HG03439 (cell line): ENCODE measurements around the gene COL20A1.

ENCODE experiments used
- ATAC-seq: cut with Tn5 transposase; IDR thresholded peaks from one replicate; pipeline ENCODE4 v1.9.1; 2021; ENCODE audit warnings: mild to moderate bottlenecking, moderate library complexity; ENCODE audit not compliant: unreplicated experiment

COL20A1 gene

GRCh38 chr20:63289311-63290135, 3.5 kb upstream of the COL20A1 start:
- no peak for ATAC-seq

DNA sequence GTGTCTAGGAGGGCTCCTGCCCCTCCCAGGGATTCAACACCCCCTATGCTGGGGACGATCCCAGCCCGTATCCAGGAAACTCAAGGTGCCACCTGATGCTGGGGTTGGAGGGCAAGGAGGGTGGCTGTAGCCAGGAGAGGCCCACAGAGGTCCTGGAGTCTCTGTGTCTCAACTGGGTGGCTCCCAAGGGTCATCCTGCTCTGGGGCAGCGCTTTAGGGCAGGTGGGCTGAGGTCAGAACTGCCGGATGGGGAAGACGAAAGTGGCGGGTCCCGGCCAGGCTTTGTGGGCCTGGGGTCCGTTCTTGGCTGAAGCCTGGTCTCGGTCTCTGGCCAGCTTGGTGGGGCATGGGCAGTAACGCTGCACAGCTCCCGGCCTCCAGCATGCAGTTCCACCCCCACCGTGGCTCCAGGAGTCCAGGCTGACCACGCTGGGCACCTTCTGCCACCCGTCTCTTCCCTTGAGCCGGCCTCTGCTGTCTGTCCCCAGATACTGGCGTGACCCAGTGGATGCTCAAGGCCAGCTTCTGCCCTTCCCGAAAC, 2.8 kb upstream of the COL20A1 start:
- no peak for ATAC-seq

DNA sequence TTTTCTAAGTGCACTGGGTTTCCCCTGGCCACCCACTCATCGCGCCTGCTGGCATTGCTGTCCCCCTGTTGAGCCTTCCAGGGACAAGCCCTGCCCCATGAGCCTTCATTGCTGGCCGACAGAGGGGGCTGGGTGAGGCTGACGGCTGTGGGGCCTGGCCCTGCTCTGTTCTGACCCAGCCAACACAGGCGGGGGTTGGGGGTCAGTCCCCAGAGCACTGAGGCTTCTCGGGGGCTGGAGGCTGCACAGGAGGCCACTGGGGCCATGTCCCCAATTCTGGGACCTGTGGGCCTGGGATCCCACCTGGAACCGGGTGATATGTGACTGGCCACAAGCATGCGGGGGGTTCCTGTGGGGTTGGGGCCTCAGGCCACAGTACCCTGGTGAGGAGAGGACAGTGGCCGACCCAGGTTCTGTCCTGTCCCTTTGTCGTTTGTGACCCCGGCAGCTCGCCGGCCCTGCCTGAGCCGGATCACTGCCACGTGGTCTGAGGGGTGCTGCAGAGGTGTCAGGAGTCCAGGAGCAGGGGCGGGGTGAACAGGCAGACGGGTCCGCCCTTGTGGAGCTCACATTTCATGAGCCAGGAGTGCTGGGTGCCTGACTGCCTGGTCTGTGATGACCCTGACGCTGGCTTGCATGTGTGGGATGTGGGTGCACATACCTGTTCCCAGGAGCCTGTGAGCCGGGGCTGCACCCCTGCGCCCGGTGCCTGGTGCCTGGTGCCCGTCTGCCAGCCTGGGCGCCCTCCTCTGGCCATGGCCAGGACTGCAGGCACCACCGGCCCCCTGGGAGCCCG, 2.1 kb upstream of the COL20A1 start:
- ATAC-seq = no peak

DNA sequence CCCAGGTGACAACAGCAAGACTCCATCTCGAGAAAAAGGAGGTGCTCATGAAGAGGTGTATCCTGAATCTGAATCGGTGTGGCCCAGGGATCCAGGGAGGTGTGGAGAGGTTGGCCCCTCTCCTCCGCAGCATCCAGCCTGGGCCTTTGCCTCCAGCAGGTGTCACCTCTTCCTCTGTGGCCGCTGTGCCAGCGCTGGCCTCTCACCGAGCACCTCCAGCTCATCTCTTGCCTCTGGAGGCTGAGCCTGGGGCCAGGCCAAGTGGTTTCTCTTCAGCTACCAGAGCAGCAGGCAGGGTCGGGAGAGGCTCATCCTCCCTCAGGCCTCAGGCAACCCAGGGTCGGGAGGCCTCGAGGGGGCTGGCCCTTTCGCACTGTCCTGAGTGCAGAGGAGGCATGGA, 1.2 kb upstream of the COL20A1 start:
- ATAC-seq = no peak

- no peak for ATAC-seq
Observed at GRCh38 chr20:63292292-63292701, 689 bp upstream of the COL20A1 start.

DNA sequence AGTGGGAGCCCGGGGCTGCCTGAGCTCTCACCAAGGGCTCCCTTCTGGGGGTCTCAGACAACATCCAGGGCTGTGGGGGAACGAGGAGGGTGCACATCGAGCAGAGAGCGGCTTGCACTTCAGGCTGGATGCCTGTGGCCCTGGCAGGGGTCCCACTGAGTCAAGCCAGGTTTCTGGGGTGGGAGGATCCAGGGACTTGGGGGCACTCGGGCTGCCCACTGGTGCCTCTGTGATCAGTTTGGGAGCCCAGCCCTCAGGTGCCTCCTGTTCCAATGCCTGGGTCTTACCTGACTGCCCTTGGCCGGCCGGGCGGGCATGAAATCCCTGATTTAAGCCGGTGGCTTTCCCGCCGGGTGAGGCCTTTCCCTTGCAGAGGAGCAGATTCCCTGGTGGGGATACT, 470 bp downstream of the COL20A1 start:
- ATAC-seq = no peak

- no peak for ATAC-seq
Observed at GRCh38 chr20:63293871-63294535, 1.0 kb downstream of the COL20A1 start.

GRCh38 chr20:63294536-63294900, 1.5 kb downstream of the COL20A1 start:
- ATAC-seq = no peak

DNA sequence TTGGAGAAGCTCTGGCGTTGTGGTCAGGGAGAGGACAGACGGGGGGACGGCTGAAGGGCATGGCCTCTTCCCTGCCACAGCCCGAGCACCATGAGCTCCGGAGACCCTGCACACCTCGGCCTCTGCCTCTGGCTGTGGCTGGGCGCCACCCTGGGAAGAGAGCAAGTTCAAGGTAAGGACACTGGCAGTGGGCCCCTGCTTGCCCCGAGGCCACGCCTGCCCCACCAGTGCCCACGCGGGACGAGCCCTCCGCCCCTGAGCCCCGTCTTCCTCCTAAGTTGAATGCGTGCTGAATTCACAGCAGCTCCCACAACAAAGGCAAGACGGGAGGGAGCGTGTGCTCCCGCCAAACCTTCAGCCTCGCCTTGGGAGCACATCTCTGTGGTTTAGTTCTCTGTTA, 2.0 kb downstream of the COL20A1 start:
- no peak for ATAC-seq

DNA sequence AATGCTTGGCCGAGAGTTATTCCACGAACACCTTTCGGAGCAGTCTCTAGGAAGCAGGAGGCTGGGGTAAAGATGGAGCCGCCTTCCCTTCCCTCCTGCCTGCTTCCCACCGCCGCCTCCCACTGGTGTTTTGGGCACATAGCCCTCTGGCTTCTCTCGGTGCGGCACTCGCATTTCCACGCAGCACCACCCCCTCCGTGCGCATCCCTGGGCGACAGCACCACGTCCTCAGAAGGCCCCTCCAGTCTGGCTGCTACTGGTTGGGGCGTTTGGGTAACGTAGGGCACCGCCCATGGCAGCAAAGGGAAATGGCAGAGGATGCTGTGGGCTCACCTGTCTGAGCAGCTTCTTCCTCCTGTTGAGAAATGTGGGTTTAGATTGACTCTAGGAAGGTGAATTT, 2.4 kb downstream of the COL20A1 start:
- ATAC-seq = no peak

GRCh38 chr20:63295846-63296245, 2.9 kb downstream of the COL20A1 start:
- ATAC-seq = no peak

- ATAC-seq = no peak
Observed at GRCh38 chr20:63296531-63297299, 3.7 kb downstream of the COL20A1 start.

GRCh38 chr20:63297371-63297781, 4.4 kb downstream of the COL20A1 start:
- ATAC-seq = no peak

- no peak for ATAC-seq
Observed at GRCh38 chr20:63297796-63298572, 5.0 kb downstream of the COL20A1 start.

- no peak for ATAC-seq
Observed at GRCh38 chr20:63298731-63299312, 5.8 kb downstream of the COL20A1 start.

GRCh38 chr20:63301671-63302070, 8.7 kb downstream of the COL20A1 start:
- ATAC-seq = no peak

DNA sequence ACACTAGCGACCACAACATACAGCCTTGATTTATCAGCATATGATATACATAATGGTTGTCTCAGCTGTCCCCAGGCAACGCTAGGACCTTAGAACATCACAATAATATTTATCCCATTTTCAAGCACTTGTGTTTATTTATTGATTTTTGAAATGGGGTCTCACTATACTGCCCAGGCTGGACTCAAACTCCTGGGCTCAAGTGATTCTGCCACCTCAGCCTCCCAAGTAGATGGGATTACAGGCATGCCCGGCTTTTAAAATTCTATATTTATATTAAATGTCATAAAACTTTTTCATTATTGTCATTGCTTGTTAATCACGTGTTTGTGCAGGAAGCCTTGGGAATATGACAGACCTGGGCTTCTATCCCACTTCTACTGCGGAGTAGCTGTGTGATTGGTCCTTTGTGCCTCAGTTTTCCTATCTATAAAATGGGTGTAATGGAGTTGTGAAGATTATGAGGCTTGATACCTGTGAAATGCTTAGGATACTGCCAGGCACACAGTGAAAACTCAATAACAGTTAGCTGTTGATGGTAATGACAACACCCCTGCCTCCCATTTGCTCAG, 10.2 kb downstream of the COL20A1 start:
- ATAC-seq = no peak

GRCh38 chr20:63305393-63305792, 12.4 kb downstream of the COL20A1 start:
- ATAC-seq = no peak
